ENCODE measurements around the gene TTLL1. TPM values are rescaled to one million over a fixed set of nuclear protein-coding genes. Genes with fewer than 3 reads are reported as not detected.
A peak's percentile ranks its signal among the peaks of the same experiment; 100 is the strongest.

The TTLL1 gene
- total RNA-seq, 2 experiments from 2014 or later, result 8.5 to 9.1 TPM

DNA sequence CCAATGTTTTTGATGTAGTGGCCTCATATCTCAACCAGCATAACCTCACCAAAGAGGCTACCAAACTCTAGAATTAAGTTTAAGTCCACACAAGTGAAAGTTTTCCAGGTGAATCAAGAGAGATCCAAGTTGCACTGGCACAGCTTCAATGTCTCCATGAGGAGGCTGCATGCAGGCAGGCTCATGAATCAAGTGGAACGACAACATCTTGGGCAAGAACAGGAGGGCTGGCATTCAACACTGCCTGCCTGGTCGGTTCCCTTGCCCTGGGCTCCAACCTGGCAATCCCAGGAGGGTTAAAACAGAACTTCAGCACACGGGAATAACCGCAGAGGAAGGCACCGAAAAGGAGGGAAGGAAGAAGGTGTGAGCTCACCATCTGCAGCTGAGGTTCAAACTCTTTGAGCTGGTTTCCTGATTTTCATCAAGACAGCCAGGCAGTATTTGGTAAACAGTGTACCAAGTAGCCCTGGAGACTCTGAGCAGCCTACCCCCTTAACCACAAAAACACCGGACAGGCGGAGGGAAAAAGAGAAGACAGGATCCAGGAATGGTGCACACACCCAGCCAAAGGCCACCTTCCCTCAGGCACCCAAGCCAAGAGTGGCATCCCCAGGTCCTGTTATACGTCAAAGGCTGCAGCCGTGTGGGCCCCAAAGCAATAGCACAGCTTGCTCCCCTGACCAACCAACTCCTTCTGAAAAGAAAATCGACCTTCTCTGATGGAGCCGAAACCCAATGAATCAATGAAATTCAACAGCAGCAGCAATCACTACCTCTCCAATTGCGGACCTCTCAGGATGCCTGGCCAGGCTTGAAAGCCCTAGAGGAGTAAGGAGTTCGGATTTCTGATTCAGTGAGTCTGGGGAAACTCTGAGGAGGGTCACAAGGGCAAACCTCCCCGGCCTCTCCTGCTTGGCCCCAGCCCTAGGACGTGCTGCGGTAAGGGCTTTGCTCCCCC is 75.6 kb downstream of the TTLL1 start:
- peak overlapping the region; percentile 66 for H3K27ac Mint-ChIP-seq
- H3K4me3 Mint-ChIP-seq, result peak overlapping the region; percentile 93
- no peak for DNase-seq
- ChIA-PET CTCF (interaction anchor here (1.0 to 2.0 kb wide), 5 partner anchors 12 to 146 kb away, joined by 3 to 8 read pairs (median 6); no protein-coding TSS in a partner anchor), POLR2A (interaction anchor here (0.7 to 4.7 kb wide), 9 partner anchors 9 to 399 kb away, joined by 3 to 32 read pairs (median 6); partner anchors contain the start of genes ARFGAP3 and POLDIP3)
- H3K4me1 Mint-ChIP-seq, result peaks cover 25% of the 10 kb centered on the region
- H3K27me3 Mint-ChIP-seq, result peaks cover 2% of the 10 kb centered on the region
- H3K9me3 Mint-ChIP-seq, result no peaks in the 10 kb centered on the region
- H3K36me3 Mint-ChIP-seq (ENCODE audit: low read depth), result no peaks in the 10 kb centered on the region

DNA sequence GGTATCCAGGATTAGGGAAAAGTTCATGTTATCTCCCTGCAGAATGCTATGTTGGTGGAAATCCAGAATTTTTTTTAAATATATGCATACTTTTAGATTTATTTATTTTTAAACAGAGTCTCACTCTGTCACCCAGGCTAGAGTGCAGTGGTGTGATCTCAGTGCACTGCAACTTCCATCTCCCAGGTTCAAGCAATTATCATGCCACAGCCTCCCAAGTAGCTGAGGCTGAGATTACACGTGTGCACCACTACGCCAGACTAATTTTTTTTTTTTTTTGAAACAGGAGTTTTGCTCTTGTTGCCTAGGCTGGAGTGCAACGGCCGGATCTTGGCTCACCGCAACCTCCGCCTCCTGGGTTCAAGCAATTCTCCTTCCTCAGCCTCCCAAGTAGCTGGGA is 76.8 kb downstream of the TTLL1 start:
- Mint-ChIP-seq H3K4me1 (peaks cover 29% of the 10 kb centered on the region), H3K27me3 (peaks cover 2% of the 10 kb centered on the region), H3K36me3 (ENCODE audit: low read depth) (no peaks in the 10 kb centered on the region), H3K4me3 (no peak overlapping the region), H3K27ac (no peak overlapping the region), H3K9me3 (no peaks in the 10 kb centered on the region)
- ChIA-PET CTCF (interaction anchor here (1.5 to 1.6 kb wide), 2 partner anchors 22 to 117 kb away, joined by 6 to 7 read pairs; no protein-coding TSS in a partner anchor), POLR2A (interaction anchor here (4.7 kb wide), 1 partner anchor 11 kb away, joined by 32 read pairs; no protein-coding TSS in a partner anchor)
- no peak for DNase-seq

DNA sequence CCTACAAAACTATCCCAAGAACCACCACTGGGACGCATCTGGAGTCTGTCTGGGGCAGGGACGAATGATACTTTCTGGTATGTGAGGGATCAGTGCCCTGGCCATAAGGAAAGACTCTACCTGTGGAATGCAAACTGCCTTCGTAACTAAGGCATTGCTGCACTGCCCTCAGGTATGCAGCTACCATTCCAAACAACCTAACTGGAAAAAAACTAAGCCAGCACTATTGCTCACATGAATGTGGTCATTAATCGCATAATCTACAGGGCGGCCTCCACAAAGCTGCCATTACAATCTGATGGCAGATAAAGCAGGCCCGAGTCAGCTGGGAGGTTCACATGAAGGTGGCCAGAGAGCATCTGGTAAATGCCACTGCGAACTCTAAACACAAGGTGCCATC is 78.1 kb downstream of the TTLL1 start:
- Mint-ChIP-seq H3K4me1 (peaks cover 32% of the 10 kb centered on the region), H3K27me3 (no peaks in the 10 kb centered on the region), H3K36me3 (ENCODE audit: low read depth) (no peaks in the 10 kb centered on the region), H3K27ac (no peak overlapping the region), H3K9me3 (no peaks in the 10 kb centered on the region), H3K4me3 (no peak overlapping the region)
- POLR2A ChIA-PET, result no interaction called here
- CTCF ChIA-PET, result interaction anchor here (1.3 kb wide), 1 partner anchor 20 kb away, joined by 6 read pairs; no protein-coding TSS in a partner anchor
- DNase-seq, result no peak

DNA sequence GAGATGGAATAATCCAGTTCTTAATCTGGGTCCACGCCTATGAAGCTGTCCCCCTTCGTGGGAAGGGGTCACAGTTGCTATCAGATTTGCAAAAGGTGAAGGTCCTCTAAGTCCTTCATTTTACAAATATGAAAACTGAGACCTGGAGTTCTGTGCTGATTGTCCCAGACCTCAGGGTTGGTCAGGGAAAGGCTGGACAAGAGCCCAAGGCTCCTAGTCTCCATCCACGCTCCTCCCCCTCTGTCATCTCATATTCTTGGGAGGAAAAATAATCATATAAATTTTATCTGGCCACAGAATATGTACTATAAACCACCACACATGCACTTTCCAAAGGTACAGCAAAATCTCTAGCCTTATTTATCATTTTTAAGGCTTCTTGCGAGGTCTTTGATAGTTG is 79.7 kb downstream of the TTLL1 start:
- Mint-ChIP-seq H3K27ac (no peak overlapping the region), H3K4me3 (no peak overlapping the region), H3K27me3 (no peaks in the 10 kb centered on the region), H3K4me1 (peaks cover 29% of the 10 kb centered on the region), H3K36me3 (ENCODE audit: low read depth) (no peaks in the 10 kb centered on the region), H3K9me3 (no peaks in the 10 kb centered on the region)
- ChIA-PET POLR2A (no interaction called here), CTCF (no interaction called here)
- no peak for DNase-seq

DNA sequence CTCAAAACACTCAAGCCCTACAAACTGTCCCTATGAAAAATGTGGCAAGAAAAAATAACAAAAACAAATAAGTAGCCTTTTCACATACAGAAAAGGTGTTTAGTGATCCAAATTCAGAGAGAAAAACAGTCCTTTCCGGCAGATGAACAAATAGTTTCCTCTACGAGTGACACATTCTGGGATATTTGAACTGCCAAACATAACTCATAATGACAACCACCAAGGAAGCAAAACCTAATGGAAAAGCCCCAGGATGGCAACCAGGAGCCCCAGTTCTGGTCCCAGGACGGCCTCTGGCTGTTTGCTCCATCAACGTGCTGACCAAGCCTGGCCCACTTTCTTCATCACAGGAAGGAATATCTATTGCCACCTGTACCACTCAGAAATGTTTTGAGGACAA is 80.3 kb downstream of the TTLL1 start:
- H3K4me1 Mint-ChIP-seq, result peaks cover 30% of the 10 kb centered on the region
- CTCF ChIA-PET, result no interaction called here

DNA sequence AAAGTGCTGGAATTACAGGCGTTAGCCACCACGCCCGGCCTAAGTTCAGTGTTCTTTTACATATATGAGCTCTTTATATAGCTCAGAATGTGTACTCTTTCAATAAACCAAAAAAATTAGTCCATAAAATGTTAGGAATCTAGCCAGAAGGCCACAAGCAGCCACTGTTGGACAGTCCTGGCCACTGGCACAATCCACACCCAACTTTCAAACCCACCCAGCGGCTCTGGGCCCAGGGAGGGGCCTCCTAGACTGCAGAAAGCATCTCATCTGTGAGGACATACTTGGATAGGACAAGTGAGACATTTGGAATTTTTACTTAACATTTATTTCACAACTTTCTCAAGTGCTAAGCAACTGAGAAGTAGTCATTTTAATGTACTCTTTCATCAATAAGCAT is 80.7 kb downstream of the TTLL1 start:
- H3K4me1 Mint-ChIP-seq, result peaks cover 30% of the 10 kb centered on the region
- ChIA-PET CTCF (no interaction called here), POLR2A (no interaction called here)
- no peak for DNase-seq
- H3K36me3 Mint-ChIP-seq (ENCODE audit: low read depth), result no peaks in the 10 kb centered on the region
- H3K27me3 Mint-ChIP-seq, result no peaks in the 10 kb centered on the region
- no peak overlapping the region for H3K27ac Mint-ChIP-seq
- H3K4me3 Mint-ChIP-seq, result no peak overlapping the region
- H3K9me3 Mint-ChIP-seq, result no peaks in the 10 kb centered on the region

More for the DNA sequence above, 80.3 kb downstream of the TTLL1 start:
- POLR2A ChIA-PET, result no interaction called here
- DNase-seq, result no peak
- H3K27ac Mint-ChIP-seq, result no peak overlapping the region
- no peak overlapping the region for H3K4me3 Mint-ChIP-seq
- H3K36me3 Mint-ChIP-seq (ENCODE audit: low read depth), result no peaks in the 10 kb centered on the region
- H3K27me3 Mint-ChIP-seq, result no peaks in the 10 kb centered on the region
- no peaks in the 10 kb centered on the region for H3K9me3 Mint-ChIP-seq

DNA sequence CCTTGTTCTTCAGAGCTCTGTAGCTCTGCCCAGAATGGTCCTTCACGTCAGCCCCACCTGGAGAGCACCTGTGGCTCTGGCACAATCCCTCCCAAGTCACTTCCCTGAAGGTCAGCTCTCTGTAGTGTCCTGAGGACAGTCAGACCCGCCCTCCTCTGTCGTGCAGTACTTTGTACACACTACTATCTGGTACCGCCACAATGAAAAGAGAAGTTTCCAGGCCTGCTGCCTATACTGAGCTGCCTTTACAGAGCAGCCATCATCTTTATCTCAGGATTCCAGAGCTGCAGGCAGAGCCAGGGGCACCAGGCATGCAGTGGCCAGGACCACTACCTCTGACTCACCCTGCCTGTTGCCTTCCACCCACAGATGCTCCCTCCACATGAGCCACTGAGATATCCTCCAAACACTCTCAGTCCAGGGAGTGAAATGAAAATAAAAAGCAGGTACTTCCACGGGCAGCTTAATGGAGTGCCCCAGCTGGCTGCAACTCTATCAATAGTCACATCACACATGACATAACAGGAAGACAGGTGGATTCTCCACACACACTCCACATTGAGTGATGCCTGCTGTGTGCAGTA is 81.6 kb downstream of the TTLL1 start:
- Mint-ChIP-seq H3K36me3 (ENCODE audit: low read depth) (no peaks in the 10 kb centered on the region), H3K9me3 (no peaks in the 10 kb centered on the region), H3K27me3 (no peaks in the 10 kb centered on the region), H3K4me3 (no peak overlapping the region), H3K4me1 (peaks cover 30% of the 10 kb centered on the region), H3K27ac (no peak overlapping the region)
- ChIA-PET POLR2A (interaction anchor here (0.7 kb wide), 1 partner anchor 29 kb away, joined by 3 read pairs; no protein-coding TSS in a partner anchor), CTCF (interaction anchor here (0.8 kb wide), 1 partner anchor 19 kb away, joined by 5 read pairs; no protein-coding TSS in a partner anchor)
- no peak for DNase-seq

DNA sequence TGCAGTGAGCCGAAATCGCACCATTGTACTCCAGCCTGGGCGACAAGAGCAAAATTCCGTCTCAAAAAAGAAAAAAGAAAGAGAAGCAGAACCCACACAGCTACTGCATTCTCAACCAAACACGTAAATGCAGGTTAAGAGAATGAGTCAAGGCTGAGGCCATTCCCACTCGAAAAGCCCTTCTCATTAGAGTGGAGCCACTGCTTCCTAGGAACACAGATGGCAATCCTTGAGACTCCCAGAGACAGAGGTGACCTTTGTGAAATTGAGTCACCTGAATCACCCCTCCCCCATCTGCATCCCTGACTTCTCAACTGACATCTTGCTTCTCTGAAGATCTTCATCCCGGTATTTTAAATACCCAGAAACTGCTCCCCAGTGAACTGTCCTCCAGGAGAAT is 82.4 kb downstream of the TTLL1 start:
- ChIA-PET CTCF (no interaction called here), POLR2A (no interaction called here)
- no peaks in the 10 kb centered on the region for H3K9me3 Mint-ChIP-seq
- H3K36me3 Mint-ChIP-seq (ENCODE audit: low read depth), result no peaks in the 10 kb centered on the region
- H3K27ac Mint-ChIP-seq, result no peak overlapping the region
- DNase-seq, result no peak
- peaks cover 39% of the 10 kb centered on the region for H3K4me1 Mint-ChIP-seq
- no peak overlapping the region for H3K4me3 Mint-ChIP-seq
- H3K27me3 Mint-ChIP-seq, result no peaks in the 10 kb centered on the region

DNA sequence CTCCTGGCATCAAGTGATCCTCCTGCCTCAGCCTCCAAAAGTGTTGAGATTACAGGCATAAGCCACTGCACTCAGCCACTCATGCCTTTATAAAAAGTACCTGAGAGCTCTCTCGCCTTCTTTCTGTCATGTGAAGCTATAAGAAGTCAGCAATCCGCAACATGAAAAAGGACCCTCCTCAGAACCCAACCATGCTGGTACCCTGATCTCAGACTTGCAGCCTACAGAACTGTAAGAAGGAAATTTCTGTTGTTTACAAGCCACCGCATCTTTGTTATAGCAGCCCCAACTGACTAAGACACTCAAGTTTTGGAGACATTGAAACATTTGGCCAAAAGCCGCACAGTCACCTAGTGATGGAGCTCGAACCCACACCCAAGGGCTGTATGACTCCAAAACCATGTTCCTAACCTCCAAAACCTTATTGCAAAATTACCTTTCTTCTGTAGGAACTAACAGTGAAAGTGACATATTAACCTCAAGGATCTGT is 83.1 kb downstream of the TTLL1 start:
- DNase-seq, result no peak
- no peak overlapping the region for H3K4me3 Mint-ChIP-seq
- peaks cover 46% of the 10 kb centered on the region for H3K4me1 Mint-ChIP-seq
- H3K27ac Mint-ChIP-seq, result no peak overlapping the region
- no peaks in the 10 kb centered on the region for H3K36me3 Mint-ChIP-seq (ENCODE audit: low read depth)
- H3K27me3 Mint-ChIP-seq, result no peaks in the 10 kb centered on the region
- POLR2A ChIA-PET, result interaction anchor here (0.6 to 2.2 kb wide), 2 partner anchors 8 to 9 kb away, joined by 3 to 10 read pairs; partner anchors contain the start of gene PACSIN2
- CTCF ChIA-PET, result no interaction called here
- H3K9me3 Mint-ChIP-seq, result no peaks in the 10 kb centered on the region

DNA sequence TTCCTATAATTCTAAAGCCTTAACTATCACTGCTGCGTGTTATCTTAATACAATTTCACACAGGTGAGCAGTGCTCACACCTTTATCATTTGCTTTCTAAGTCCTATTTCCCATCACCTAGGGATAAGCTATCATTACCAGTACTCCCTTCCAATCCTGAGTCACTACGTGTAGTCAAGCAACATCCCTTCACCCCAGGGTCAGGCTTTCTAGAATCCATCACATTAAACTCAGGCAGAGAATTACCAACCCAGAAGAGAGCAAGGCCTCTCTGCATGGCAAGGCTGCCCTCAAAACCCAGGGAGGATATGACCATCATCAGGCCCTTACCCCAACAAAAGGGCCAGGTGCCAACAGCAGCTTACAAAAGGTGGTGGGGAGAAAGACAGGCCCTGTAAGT is 84.1 kb downstream of the TTLL1 start:
- H3K9me3 Mint-ChIP-seq, result no peaks in the 10 kb centered on the region
- H3K4me3 Mint-ChIP-seq, result no peak overlapping the region
- no peaks in the 10 kb centered on the region for H3K36me3 Mint-ChIP-seq (ENCODE audit: low read depth)
- H3K27me3 Mint-ChIP-seq, result no peaks in the 10 kb centered on the region
- CTCF ChIA-PET, result no interaction called here
- POLR2A ChIA-PET, result interaction anchor here (2.2 kb wide), 1 partner anchor 9 kb away, joined by 10 read pairs; no protein-coding TSS in a partner anchor
- DNase-seq, result no peak
- H3K4me1 Mint-ChIP-seq, result peaks cover 55% of the 10 kb centered on the region
- H3K27ac Mint-ChIP-seq, result no peak overlapping the region

DNA sequence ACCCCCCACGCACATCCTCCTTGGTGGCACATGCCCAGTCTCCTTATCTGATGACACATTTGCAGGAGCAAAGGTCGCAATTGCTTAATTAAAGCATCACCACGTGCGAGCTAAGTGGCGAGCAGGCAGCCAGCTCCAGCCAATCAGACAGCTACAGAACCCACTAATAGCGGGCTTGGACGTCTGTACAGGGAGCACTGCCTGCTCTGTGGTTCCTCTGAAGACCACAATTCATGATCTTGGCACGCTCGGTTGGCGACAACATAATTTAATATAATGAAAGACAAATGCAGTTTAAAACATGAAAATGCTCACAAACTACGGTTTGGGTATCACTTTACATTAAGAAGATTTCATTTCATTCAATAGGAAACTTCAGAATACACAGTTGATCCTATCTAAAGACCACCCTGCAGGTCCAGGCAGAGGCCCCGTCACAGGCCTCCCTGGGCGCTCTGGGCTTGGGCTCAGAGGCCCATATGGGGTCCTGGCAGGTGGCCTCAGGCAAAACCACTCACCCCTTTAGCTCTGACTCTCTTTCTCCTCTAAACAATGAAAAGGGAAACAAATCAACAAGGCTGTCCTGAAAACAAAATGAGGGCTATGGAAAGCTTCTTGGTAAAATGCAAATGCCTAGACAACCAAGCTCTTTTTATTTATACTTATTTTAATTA is 84.7 kb downstream of the TTLL1 start:
- ChIA-PET POLR2A (interaction anchor here (2.2 kb wide), 1 partner anchor 10 kb away, joined by 10 read pairs; no protein-coding TSS in a partner anchor), CTCF (no interaction called here)
- Mint-ChIP-seq H3K27ac (no peak overlapping the region), H3K36me3 (ENCODE audit: low read depth) (no peaks in the 10 kb centered on the region), H3K4me1 (peaks cover 61% of the 10 kb centered on the region), H3K27me3 (no peaks in the 10 kb centered on the region), H3K9me3 (no peaks in the 10 kb centered on the region), H3K4me3 (no peak overlapping the region)
- no peak for DNase-seq

DNA sequence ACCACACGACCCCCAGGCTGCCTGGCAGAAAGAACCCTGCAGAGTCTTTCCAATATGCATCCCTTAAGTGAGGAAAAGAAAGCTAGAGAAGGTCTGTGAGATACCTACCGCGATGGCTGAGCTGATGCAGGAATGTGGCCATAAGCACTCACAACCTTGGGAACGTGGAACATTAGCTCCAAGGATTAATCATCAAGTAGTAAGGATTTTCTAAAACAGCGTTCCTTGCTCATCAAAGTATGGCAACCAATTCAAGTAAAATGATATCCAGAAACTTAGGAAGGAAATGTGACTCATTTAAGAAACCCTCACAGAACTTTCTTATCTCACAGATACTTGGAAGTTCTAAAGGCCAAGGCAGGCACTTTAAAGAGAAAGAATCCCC is 87.0 kb downstream of the TTLL1 start:
- Mint-ChIP-seq H3K4me1 (peaks cover 76% of the 10 kb centered on the region), H3K27ac (no peak overlapping the region), H3K9me3 (no peaks in the 10 kb centered on the region), H3K4me3 (peak overlapping the region; percentile 26), H3K36me3 (ENCODE audit: low read depth) (no peaks in the 10 kb centered on the region), H3K27me3 (no peaks in the 10 kb centered on the region)
- ChIA-PET CTCF (interaction anchor here (2.4 kb wide), 1 partner anchor 12 kb away, joined by 8 read pairs; no protein-coding TSS in a partner anchor), POLR2A (interaction anchor here (1.2 to 3.5 kb wide), 2 partner anchors 13 to 37 kb away, joined by 3 to 32 read pairs; partner anchors contain the start of gene PACSIN2)
- DNase-seq, result no peak

Measured in activated CD4-positive, alpha-beta memory T cell treated with anti-CD3 and anti-CD28 coated beads, Interleukin-2, amount 10 ng/mL, durations not matched to agents 7 days and 5 days (primary cell).